ENCODE measurements around the gene PEX1. TPM values are rescaled to one million over a fixed set of nuclear protein-coding genes. Genes with fewer than 3 reads are reported as not detected.

The PEX1 gene
- total RNA-seq, 1 experiment from 2014 or later, result 66.1 TPM

DNA sequence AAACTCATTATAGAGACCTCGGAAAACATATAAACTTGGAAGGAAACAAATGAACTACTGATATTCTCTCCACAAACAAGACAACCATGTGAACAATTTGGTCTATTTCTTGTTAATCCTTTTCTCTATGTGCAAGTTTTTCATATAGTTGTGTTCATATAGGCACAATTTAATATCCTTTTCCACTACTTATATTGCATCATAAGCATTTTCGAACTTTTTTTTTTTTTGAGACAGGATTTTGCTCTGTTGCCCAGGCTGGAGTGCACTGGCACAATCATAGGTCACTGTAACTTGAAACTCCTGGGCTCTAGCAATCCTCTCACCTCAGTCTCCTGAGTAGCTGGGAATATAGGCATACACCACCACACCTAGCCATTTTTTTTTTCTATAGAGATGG, 5.2 kb downstream of the PEX1 start:
- H4K20me1 ChIP-seq (ENCODE audit: insufficient read depth, low read depth, low read length), result no peaks in the 10 kb centered on the region
- no peak overlapping the region for H3K9ac ChIP-seq (ENCODE audit: low read length)
- H3K9me2 ChIP-seq (replicated peaks; ENCODE audit: insufficient read depth, low read length), result no peaks in the 10 kb centered on the region
- peaks cover 17% of the 10 kb centered on the region; the same call in 1 of the 2 replicates for H3K36me3 ChIP-seq (ENCODE audit: insufficient read depth, low read length)
- no peak overlapping the region for H3K4me3 ChIP-seq (ENCODE audit: low read length)
- H2AFZ ChIP-seq (ENCODE audit: low read length), result no peak overlapping the region
- H3K9me3 ChIP-seq (ENCODE audit: low read length), result no peaks in the 10 kb centered on the region
- H3K27ac ChIP-seq (ENCODE audit: low read length), result no peak overlapping the region
- peaks cover 77% of the 10 kb centered on the region for H3K79me2 ChIP-seq (ENCODE audit: low read length)
- peaks cover 19% of the 10 kb centered on the region for H3K4me1 ChIP-seq (ENCODE audit: low read length)
- no peak for DNase-seq
- no peaks in the 10 kb centered on the region for H3K27me3 ChIP-seq (ENCODE audit: low read length)
- H3K4me2 ChIP-seq (ENCODE audit: low read depth, low read length, poor library complexity, severe bottlenecking), result no peak overlapping the region

DNA sequence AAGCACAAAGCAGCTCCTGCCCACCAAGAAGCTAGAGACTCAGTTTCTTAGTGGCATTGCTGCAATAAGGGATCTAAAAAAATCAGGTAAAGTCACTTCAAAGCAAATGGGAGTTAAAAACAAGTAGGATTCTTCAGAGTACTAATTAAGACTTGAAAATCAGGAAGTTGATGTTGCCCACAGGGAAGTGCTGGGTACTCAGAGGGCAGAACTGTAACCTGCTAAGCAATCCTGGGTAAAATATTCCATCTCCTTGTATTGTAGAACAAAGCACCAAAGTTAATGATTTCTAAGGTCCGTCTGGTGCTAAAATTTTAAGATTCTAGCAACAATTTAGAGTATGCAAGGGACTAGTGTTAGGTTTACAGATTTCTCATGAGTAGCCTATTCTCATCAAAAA, 8.3 kb downstream of the PEX1 start:
- Histone ChIP-seq H3K9me3 (ENCODE audit: low read length) (no peaks in the 10 kb centered on the region), H3K9ac (ENCODE audit: low read length) (no peak overlapping the region), H3K4me1 (ENCODE audit: low read length) (no peaks in the 10 kb centered on the region; the same call in 1 of the 2 replicates), H3K4me2 (ENCODE audit: low read depth, low read length, poor library complexity, severe bottlenecking) (no peak overlapping the region), H3K27ac (ENCODE audit: low read length) (no peak overlapping the region), H3K36me3 (ENCODE audit: insufficient read depth, low read length) (peaks cover 30% of the 10 kb centered on the region), H2AFZ (ENCODE audit: low read length) (no peak overlapping the region), H3K4me3 (ENCODE audit: low read length) (no peak overlapping the region), H3K79me2 (ENCODE audit: low read length) (peaks cover 48% of the 10 kb centered on the region), H3K27me3 (ENCODE audit: low read length) (no peaks in the 10 kb centered on the region), H4K20me1 (ENCODE audit: insufficient read depth, low read depth, low read length) (no peaks in the 10 kb centered on the region), H3K9me2 (replicated peaks; ENCODE audit: insufficient read depth, low read length) (no peaks in the 10 kb centered on the region)
- DNase-seq, result no peak

DNA sequence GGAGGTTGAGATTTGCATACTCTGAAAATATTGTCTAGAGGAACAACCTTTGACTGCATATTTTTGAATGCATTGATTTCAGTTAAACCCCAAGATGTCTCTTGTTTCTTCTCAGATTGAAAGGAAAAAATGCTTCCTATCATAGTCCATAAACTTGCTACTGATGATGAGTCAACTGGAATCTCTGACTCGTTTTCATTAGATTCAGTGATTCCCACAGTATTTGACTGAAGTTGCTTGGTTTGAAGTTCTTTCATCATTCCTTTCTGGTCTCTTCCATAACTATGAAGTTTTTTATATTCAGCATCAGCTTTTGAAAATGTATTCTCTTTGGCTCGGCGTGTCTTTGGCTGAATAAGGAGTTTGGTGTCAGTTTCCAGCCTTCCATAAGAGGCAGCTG, 10.7 kb downstream of the PEX1 start:
- Histone ChIP-seq H3K9me3 (ENCODE audit: low read length) (no peaks in the 10 kb centered on the region), H2AFZ (ENCODE audit: low read length) (no peak overlapping the region), H3K4me3 (ENCODE audit: low read length) (no peak overlapping the region), H3K9me2 (replicated peaks; ENCODE audit: insufficient read depth, low read length) (no peaks in the 10 kb centered on the region), H4K20me1 (ENCODE audit: insufficient read depth, low read depth, low read length) (no peaks in the 10 kb centered on the region), H3K4me2 (ENCODE audit: low read depth, low read length, poor library complexity, severe bottlenecking) (no peak overlapping the region), H3K9ac (ENCODE audit: low read length) (no peak overlapping the region), H3K79me2 (ENCODE audit: low read length) (peaks cover 27% of the 10 kb centered on the region), H3K36me3 (ENCODE audit: insufficient read depth, low read length) (peaks cover 46% of the 10 kb centered on the region), H3K27ac (ENCODE audit: low read length) (no peak overlapping the region), H3K4me1 (ENCODE audit: low read length) (no peaks in the 10 kb centered on the region), H3K27me3 (ENCODE audit: low read length) (no peaks in the 10 kb centered on the region)
- DNase-seq, result no peak

DNA sequence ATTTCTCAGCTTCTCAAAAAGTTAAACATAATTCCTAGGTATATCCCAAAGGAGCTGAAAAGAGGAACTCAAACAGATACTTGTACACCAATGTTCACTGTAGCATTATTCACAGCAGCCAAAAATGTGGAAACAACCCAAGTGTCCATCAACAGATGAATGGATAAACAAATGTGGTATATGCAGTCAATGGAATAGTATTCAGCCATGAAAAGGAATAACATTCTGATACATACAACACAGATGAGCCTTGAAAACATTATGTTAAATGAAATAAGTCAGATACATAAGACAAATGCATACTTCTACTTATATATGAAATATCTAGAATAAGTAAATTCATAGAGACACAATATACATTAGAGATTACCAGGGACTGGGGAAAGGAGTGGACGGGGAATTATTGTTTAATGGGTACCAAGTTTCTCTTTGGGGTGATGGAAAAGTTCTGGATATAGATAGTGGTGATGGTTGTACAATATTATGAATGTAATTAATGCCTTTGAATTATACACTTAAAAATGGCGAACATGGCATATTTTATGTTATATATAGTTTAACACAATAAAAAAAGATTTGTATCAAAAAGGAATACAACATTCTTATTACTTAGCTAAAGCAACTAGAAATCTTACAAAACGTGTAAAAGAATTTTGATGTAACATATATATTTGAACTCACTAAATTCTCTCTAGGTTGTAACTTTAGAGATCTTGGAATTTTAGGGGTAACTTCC, 15.0 kb downstream of the PEX1 start:
- no peak overlapping the region for H3K27ac ChIP-seq (ENCODE audit: low read length)
- DNase-seq, result no peak
- peaks cover 42% of the 10 kb centered on the region for H3K36me3 ChIP-seq (ENCODE audit: insufficient read depth, low read length)
- H3K4me2 ChIP-seq (ENCODE audit: low read depth, low read length, poor library complexity, severe bottlenecking), result no peak overlapping the region
- H3K9ac ChIP-seq (ENCODE audit: low read length), result no peak overlapping the region
- H3K4me3 ChIP-seq (ENCODE audit: low read length), result no peak overlapping the region
- H2AFZ ChIP-seq (ENCODE audit: low read length), result no peak overlapping the region
- 0 out of 2 replicates have a peak, but pooled peaks cover 4% of the 10 kb centered on the region for H3K79me2 ChIP-seq (ENCODE audit: low read length)
- H3K9me3 ChIP-seq (ENCODE audit: low read length), result no peaks in the 10 kb centered on the region
- H3K4me1 ChIP-seq (ENCODE audit: low read length), result no peaks in the 10 kb centered on the region
- H3K27me3 ChIP-seq (ENCODE audit: low read length), result no peaks in the 10 kb centered on the region
- no peaks in the 10 kb centered on the region for H4K20me1 ChIP-seq (ENCODE audit: insufficient read depth, low read depth, low read length)
- H3K9me2 ChIP-seq (replicated peaks; ENCODE audit: insufficient read depth, low read length), result no peaks in the 10 kb centered on the region

DNA sequence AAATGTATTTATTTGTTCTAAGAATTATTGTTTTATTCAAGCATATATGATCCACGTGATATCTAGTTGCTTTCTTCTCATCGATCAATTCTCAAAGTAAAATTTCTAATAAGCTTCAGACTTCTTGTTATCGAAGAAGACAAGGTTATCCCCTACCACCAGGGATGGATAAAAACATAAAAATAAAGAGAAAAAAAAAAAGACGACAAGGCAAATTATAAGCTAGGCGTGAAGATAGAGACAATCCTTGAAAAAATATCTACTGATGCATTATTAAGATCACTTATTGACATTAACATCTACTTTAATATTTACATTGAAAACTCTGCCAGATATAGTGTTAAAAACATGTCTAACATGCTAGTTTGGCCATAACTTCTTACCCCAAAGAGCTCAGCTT, 19.4 kb downstream of the PEX1 start:
- no peaks in the 10 kb centered on the region for H3K4me1 ChIP-seq (ENCODE audit: low read length)

DNA sequence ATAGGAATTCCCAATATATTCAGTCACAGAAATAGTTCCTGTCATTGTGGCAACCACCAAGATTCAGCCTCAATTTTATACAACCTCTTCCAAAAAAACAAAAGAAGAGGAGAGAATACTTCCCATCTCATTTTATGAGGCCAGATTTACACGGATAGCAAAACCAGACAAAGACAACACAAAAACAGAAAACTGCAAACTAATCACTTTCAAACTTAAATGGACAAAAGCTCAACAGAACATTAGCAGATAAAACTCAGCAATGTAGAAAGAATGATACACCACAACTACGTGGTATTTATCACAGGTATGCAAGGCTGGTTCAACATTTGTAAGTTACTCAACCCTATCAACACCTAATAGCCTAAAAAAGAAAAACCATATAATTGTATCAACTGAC, 22.0 kb downstream of the PEX1 start:
- Histone ChIP-seq H3K4me3 (ENCODE audit: low read length) (no peak overlapping the region), H4K20me1 (ENCODE audit: insufficient read depth, low read depth, low read length) (no peaks in the 10 kb centered on the region), H3K9me2 (replicated peaks; ENCODE audit: insufficient read depth, low read length) (no peaks in the 10 kb centered on the region), H3K9ac (ENCODE audit: low read length) (no peak overlapping the region), H2AFZ (ENCODE audit: low read length) (no peak overlapping the region), H3K27me3 (ENCODE audit: low read length) (no peaks in the 10 kb centered on the region), H3K9me3 (ENCODE audit: low read length) (no peaks in the 10 kb centered on the region), H3K79me2 (ENCODE audit: low read length) (no peaks in the 10 kb centered on the region), H3K36me3 (ENCODE audit: insufficient read depth, low read length) (peaks cover 32% of the 10 kb centered on the region), H3K4me2 (ENCODE audit: low read depth, low read length, poor library complexity, severe bottlenecking) (no peak overlapping the region), H3K27ac (ENCODE audit: low read length) (no peak overlapping the region), H3K4me1 (ENCODE audit: low read length) (no peaks in the 10 kb centered on the region)
- DNase-seq, result no peak

More for the DNA sequence above, 19.4 kb downstream of the PEX1 start:
- Histone ChIP-seq H3K4me2 (ENCODE audit: low read depth, low read length, poor library complexity, severe bottlenecking) (no peak overlapping the region), H4K20me1 (ENCODE audit: insufficient read depth, low read depth, low read length) (no peaks in the 10 kb centered on the region), H2AFZ (ENCODE audit: low read length) (no peak overlapping the region), H3K9me2 (replicated peaks; ENCODE audit: insufficient read depth, low read length) (no peaks in the 10 kb centered on the region), H3K27me3 (ENCODE audit: low read length) (no peaks in the 10 kb centered on the region), H3K9ac (ENCODE audit: low read length) (no peak overlapping the region), H3K27ac (ENCODE audit: low read length) (no peak overlapping the region), H3K4me3 (ENCODE audit: low read length) (no peak overlapping the region), H3K9me3 (ENCODE audit: low read length) (no peaks in the 10 kb centered on the region), H3K79me2 (ENCODE audit: low read length) (0 out of 2 replicates have a peak, but pooled peaks cover 4% of the 10 kb centered on the region), H3K36me3 (ENCODE audit: insufficient read depth, low read length) (peaks cover 31% of the 10 kb centered on the region)
- no peak for DNase-seq

DNA sequence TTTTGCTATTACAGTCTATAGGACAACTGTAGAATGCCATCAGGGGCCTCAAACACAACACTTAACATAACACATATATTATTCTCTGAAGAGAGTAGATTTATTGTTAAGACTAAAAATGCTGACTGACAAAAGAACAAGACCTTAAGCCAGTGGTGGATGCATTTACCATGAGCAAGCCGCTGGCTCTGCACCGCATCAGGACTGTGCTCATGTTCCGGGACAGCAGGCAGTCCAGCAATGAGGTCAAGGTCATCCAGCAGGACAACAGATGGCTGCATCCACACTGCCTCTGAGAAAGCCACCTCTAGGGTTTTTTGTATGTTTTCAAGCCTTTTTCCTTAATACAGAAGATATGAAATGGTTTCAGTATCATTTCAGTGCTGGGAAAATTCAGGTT, 23.8 kb downstream of the PEX1 start:
- H3K4me2 ChIP-seq (ENCODE audit: low read depth, low read length, poor library complexity, severe bottlenecking), result no peak overlapping the region
- H3K79me2 ChIP-seq (ENCODE audit: low read length), result no peaks in the 10 kb centered on the region
- no peaks in the 10 kb centered on the region for H3K4me1 ChIP-seq (ENCODE audit: low read length)
- no peak overlapping the region for H3K4me3 ChIP-seq (ENCODE audit: low read length)
- H3K9me3 ChIP-seq (ENCODE audit: low read length), result no peaks in the 10 kb centered on the region
- no peaks in the 10 kb centered on the region for H3K9me2 ChIP-seq (replicated peaks; ENCODE audit: insufficient read depth, low read length)
- no peak for DNase-seq
- no peak overlapping the region for H3K9ac ChIP-seq (ENCODE audit: low read length)
- no peaks in the 10 kb centered on the region for H3K27me3 ChIP-seq (ENCODE audit: low read length)
- H3K27ac ChIP-seq (ENCODE audit: low read length), result no peak overlapping the region
- peaks cover 30% of the 10 kb centered on the region for H3K36me3 ChIP-seq (ENCODE audit: insufficient read depth, low read length)
- H2AFZ ChIP-seq (ENCODE audit: low read length), result no peak overlapping the region
- H4K20me1 ChIP-seq (ENCODE audit: insufficient read depth, low read depth, low read length), result no peaks in the 10 kb centered on the region

DNA sequence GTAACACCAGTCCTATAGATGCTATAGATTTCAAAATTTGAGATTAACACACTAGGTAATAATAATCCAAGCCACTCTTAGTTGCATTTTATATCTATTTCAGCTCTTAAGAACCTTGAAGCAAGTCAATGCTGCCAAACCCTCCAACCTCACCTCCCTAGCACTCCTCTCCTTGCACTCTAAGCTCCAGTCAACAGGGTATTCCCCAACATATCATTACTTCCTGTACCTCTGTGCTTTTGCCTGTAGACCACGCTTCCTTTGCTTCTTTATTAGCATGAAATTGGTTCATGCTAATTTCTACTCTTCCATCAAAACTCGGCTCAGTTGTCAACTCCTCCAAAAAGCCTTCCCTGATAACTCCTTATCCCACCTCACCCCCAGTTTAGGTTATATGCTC, 24.6 kb downstream of the PEX1 start:
- Histone ChIP-seq H3K4me3 (ENCODE audit: low read length) (no peak overlapping the region), H3K9ac (ENCODE audit: low read length) (no peak overlapping the region), H4K20me1 (ENCODE audit: insufficient read depth, low read depth, low read length) (no peaks in the 10 kb centered on the region), H3K9me2 (replicated peaks; ENCODE audit: insufficient read depth, low read length) (no peaks in the 10 kb centered on the region), H2AFZ (ENCODE audit: low read length) (no peak overlapping the region), H3K4me1 (ENCODE audit: low read length) (no peaks in the 10 kb centered on the region), H3K27me3 (ENCODE audit: low read length) (no peaks in the 10 kb centered on the region), H3K4me2 (ENCODE audit: low read depth, low read length, poor library complexity, severe bottlenecking) (no peak overlapping the region), H3K27ac (ENCODE audit: low read length) (no peak overlapping the region), H3K79me2 (ENCODE audit: low read length) (no peaks in the 10 kb centered on the region), H3K9me3 (ENCODE audit: low read length) (no peaks in the 10 kb centered on the region), H3K36me3 (ENCODE audit: insufficient read depth, low read length) (peaks cover 32% of the 10 kb centered on the region)
- no peak for DNase-seq
